GM19351 (cell line): ENCODE data around the gene PDZRN3.

ENCODE experiments used
- ATAC-seq: cut with Tn5 transposase; IDR thresholded peaks from one replicate; pipeline ENCODE4 v1.9.1; 2021; ENCODE audit warnings: mild to moderate bottlenecking, moderate library complexity; ENCODE audit not compliant: unreplicated experiment

PDZRN3 gene

DNA sequence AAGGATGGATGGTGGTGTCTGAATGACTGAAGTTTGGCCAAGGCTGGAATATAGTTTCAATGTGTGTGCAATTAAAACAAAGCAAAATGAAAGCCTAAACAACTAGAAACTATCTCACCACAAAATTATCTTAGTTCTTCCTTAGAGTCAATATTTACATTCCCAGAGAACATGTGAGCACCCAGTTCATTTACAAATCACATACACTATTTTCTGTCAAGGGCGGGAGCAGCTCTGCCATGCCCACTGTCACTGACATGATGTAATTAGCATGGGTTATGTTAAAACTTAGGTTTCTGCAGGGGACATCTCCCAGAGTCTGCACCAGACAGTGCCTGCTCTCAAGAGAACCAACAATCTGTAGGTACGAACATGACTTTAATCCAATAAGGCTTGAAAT, 65.0 kb downstream of the PDZRN3 start:
- no peak for ATAC-seq

DNA sequence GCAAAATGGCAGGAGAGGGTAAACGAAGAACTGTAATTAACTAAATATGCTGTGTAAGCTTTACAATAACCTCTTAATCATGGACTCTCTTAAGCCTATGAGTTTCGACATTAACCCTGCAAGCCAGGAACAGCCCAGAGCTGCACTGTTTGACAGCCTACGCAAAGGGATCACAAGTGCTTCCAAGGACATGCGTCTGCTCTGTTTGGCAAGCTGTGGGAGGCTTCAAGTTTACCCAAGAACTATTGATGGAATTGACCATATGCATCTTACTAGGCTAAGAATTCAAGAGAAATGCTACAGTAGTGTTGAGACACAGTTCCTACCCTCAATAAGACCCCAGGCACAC, 66.0 kb downstream of the PDZRN3 start:
- no peak for ATAC-seq

DNA sequence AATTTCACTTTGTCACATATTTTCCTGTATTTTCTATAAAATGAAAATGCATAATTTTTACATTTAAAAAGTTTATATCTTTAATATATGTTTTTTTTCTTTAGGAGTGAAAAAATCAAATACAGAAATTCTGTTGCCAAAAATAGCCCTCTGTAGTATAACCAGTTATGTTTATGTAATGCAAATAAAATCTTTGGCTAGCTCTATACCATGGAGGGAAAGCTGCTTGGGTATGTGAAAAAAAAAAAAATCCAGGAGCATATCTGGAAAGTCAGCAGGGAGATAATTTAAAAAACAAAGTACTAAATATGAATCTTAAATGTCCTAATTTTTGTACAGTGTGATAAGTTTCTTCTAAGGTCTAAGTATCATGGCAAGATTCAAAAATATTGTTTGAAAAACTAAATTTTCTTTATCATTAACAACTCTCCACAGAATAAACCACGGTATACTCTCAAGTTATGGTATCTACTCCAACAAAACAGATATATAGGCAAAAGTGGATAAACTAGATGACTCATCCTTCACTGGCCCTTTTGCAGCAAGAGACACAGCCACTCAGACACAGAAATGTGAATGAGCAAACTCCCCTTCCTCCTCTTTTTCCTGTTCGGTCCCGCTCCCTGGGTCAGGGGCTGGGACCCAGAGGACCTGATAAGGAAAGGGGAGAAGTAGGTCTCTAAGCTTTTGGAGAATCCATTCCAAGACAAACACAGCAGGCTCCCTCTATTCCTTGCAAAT, 66.6 kb downstream of the PDZRN3 start:
- ATAC-seq, result no peak

DNA sequence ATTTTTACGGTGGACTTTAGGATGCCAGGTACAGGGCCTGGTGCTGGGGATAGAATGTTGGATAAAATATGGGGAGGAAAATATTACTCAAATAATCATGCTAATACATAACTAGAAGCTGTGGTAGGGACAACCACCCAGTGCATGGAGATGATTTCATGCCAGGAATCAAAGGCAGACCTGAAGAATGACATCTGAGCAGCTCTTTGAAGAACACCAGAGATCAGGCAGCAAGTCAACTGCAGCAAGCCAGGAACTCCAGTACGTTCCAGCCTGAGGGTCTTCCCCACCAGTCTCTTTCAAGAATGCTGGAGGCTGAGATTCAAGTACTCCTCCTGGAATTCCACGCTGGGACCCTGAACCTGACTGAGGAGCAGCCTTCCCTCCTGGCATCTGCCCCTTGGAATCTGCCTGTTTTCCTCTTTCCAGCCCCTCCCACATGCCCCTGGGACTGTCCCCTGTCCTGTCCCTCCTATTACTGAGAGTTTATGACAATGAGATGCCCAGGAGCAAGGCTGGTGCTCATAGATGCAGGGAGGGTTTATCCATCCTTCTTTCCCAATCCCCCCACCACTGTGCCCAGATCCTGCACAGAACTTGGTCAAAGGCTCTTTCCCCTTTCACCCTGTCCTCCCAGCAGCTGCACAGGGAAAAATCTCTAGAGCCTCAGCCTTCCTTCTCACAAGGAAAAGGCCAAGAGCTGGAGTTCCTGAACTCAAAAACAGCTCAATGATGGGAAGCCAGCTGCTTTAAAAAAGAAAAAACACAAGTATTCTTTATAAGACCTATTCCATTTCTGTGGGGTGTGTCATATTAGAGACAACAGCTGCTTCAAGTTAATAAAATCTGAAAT, 68.0 kb downstream of the PDZRN3 start:
- ATAC-seq, result no peak

DNA sequence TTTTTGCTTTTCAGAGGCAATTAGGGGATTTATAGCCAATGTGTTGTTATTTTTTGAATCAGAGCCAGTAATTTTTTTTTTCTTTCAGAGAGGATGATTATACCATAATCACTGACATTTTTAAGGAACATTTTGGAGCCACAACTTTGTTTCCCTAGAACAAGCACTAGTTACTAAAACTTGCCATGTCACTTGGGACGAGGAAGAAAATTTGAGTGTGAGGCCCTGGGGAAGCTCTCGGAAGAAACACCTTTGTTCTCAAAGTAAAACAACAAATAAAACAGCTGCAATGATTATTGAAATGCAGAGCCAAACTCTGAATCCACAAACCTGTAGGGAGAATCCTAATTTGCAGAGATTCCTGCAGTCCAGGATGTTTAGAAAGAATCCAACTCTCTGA, 69.7 kb downstream of the PDZRN3 start:
- ATAC-seq, result no peak

DNA sequence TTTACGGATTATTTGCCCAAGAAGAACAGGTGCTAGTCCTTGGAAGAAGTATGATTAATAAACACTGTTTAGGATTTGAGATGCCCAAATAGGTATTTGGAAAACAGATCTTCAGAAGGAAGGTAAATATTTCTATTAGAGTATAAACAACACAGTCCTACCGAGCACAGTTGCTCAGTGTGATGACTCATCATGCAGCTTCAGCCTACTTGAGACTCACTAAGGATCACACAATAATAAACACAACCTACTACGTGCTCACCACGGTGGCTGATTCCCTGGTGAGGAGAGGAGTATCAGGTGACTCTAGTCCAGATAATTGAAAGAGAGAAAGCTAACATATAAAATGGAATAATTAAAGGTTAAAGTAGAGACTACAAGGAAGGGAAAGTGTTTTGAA, 72.0 kb downstream of the PDZRN3 start:
- no peak for ATAC-seq

DNA sequence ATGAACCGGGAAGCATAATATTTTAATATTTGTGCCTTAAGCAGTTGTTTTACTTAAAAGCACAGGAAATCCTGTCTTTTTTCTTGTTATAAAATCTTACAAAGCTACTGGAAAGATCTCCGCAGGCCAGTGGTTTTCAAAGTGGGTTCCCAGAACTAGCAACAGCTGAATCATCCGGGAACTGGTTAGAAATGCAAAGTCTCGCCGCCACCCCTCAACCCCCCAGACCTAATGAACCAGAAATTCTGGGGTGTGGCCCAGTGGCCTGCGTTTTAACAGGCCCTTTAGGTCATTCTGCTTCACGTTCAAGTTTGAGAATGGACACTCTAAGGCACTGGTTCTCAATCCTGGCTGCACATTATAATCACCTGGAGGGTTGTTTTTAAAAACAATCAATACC, 74.7 kb downstream of the PDZRN3 start:
- ATAC-seq, result no peak

DNA sequence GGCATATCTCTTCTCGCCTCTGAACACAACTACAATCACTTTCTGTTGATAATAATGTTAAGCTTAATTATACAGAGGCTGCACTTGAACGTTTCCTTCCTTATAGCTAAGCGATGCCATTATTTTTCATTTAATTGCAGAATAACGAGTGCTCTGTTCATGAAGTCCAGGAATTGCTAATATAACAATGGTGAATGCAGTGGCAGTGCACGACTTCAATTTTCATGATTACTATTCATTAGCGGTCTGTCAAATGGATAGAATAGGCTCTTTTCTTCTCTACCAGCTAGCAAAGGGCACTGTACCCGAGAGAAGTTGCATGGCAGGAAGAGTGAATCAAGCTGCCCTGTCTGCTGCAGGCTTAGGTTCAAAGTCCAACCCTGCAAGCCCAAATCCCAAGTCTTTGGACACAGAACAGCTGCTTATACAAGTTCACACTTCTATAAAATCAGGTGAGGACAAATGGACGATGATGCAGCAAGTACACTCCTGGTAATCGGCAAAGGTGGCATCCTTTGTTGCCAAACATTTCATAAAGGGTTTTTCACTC, 75.6 kb downstream of the PDZRN3 start:
- no peak for ATAC-seq

DNA sequence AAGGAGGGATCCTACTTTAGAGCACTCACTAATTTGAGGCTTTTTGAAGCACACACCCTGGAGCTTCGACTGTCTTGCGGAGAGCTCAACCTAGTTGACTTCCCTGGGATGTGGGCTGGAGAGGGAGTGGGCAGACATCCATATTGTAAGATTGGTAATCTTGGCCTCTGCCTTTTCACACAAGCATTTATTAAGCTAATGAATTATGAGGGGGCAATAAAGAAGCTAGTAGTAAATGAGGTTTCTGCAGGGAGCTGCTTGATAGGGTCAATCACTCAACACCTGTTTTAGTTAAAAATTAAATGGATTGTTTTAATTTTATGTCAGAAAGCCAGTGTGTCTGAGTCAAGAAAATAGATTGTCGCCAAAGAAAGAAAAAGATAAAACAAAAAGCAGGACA, 76.3 kb downstream of the PDZRN3 start:
- no peak for ATAC-seq

DNA sequence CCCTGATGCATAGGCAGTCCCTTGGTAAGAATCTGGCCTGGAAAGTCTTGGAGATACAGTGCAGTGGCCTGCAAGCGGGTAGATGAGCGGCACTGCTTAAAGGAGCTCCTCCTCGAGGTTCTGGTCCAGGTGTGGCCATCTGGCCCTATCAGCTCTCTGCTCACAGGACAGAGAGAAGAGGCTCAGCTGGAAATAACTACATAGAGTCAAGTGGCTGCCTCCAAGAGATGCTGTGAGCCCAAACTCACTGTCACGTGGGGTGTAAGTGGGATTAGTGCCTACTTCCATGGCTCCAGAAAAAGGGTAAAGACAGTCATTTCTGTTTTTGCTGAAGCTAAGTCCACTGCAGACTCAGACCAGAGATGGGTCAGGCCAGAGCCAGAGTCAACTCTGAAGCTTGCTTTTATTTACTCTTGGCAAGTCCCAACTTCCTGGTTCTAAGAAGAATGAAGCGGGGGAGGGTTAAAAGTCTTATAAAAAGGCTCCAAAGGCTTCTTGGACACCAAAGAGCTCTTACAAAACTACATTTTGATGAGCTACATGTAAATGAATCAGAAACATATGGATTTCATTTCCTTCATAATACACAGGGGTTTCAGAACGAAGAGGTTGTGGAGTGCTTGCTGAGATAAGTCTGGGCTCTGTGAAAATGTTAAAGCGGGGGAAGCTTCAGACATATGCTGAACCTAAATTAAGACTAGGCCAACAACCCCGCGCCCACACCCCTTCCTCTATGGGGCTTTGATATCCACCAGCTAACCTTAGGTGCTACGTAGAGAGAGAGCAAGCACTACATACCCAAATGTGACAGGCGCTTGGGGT, 77.1 kb downstream of the PDZRN3 start:
- ATAC-seq, result no peak

DNA sequence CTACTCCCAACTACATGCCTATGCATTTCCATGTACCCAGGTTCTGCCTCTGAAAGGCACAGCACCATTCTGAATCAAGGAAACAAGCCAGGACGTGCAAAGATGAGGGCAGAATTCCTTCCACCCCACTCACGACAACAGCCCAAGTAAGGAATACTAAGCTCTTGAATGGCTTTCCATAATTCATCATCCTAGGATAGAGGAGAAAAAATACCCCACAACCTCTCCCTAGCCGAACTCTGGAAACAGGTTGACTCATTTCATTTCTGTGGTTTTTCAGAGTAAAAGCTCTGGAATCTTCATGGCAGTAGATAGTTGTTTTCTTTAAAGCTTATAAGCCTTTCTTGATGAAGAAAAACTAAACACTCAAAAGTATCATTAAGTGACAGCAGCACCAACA, 77.8 kb downstream of the PDZRN3 start:
- ATAC-seq, result no peak

DNA sequence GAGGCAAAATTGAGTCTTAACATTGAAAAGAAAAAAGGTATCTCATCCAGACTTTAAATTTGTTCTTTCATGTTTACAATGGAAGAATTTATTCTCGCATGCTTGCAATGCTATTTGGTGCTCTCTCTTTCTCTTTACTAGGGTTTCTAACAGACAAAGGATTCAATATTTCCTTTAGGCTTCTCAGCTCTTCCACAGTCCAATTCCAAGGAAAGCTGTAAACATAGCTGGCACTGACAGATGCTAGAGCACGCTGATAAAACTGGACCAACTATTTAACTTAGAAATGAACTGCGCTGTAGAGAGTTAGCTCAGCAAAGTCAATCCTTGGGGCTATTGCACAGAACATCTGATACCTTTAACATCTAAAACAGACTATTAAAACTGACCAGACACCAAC, 81.3 kb downstream of the PDZRN3 start:
- ATAC-seq, result no peak

DNA sequence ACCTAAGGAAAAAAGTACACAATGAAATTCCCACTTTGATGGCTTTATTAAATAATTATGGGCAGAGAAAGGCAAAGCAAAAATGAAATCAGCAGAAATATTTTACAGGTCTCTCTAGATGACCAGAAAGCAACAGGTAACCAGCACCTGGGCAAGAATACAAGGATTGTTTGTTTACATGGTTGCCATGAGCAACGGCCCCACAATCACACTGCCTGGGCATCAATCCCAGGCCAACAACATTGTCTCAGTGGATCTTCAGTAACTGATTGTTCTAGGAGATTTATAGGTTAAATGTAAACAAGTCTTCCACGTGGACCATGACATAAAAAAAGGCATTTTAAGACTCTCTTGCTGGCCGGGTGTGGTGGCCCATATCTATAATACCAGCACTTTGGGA, 82.6 kb downstream of the PDZRN3 start:
- ATAC-seq, result no peak

DNA sequence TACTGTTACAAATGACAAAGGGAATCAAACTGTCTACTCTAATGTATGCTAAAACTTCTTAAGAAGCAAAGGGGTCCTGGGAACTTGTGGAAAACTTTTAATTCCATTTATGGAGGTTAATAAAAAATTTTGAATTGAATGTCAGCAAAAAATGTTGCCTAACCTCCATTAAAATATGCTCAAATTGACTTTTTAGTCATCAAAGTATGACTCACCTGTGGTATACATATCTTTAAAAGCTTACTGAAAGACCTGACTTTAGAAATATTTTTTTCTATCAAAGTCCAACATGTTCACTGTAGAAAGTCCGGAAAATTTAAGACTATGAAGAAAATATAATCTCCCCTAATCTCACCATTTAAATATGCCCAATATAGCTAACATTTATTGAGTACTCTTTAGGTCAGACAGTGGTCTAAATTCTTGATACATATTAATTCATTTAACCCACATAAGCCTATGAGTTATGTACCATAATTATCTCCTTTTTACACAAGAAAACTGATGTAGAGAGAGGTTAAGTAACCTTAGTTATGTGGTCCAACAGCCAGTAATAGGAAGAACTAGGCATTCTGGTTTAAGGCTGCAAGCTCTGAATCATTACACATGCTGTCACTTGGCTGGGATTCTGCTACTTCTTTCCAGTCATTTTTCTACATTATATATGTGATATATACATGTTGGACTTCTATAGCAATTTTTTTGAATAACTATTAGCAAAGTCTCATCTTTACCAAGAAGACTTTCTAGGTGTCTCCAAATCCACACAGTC, 83.6 kb downstream of the PDZRN3 start:
- no peak for ATAC-seq

DNA sequence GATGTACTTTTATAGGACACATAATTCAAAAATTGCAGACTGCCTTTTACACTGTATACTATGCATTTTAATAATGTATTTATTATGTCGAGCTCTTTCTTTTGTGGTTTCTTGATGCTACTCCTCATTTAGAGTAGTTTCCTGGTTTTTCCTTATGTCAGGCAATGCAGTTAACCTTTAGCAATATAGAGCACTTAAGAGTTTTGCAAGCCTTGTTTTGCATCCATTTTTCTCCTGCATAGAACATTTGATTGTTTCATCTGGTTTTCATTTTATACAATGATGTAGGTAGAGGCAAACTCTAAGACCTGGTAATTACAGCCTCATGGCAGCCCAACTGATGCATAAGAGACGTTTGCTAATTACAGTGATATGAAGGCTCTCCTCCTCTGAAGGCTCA, 86.3 kb downstream of the PDZRN3 start:
- ATAC-seq, result no peak

DNA sequence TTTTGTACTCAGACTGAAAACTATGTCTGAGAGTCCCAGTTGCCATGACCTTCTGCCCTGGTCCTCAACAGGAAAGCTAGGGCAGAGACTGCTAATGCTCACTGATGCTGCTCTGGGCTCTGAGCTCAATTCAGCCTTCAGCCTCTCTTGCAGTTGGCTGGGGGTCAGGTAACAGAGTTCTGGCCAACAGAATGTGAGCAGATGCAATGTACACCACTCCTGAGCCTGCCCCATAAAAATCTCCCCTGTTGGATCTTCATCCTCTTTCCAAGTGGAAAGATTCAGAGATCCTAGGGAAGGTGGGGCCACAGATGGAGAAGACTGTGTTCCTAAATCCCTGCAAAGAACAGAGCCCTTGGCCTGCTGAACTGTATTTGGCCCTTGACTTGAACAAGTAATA, 87.8 kb downstream of the PDZRN3 start:
- ATAC-seq, result no peak

DNA sequence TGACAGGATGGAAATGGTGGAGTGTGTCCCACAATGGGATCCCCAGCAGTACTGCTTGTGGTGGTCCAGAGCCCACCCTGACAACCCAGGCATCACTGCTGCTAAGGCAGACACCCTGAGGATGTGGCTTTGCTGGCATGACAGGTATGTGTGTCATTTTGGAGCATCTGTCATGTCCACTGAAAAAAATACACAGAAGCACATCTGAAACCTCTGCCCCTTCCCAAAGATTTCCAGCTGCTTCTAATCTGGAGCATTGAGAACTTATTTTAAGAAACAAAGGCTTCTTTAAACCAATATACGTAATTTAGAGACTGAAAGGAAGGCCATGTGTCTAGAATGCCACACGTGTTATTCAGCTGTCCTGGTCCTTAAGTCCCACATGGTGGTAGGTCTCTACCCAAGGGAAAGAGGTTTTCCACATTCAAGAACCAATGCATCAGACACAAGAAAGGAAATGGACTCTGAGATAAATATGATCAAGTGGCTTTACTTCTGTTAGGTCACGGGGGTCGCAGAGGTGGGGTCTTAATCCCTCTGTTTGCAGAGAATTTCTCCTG, 88.3 kb downstream of the PDZRN3 start:
- ATAC-seq, result no peak

DNA sequence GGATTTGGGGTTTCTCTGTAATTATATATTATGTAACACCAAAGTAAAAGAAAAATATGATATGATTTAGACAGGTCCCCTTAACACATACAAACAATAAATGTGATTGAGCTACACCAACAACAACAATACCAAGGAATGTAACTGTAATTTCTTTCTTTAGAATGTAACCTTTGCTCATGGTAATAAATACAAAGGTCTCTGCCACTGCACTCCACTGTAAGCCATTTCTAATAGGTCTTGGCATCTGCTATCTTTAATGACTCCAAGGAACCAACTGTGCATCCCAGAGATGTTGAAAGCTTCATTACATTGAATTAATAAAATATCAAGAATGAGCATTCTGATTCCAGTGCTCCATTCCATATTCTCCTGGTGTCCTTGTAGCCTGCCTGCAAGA, 88.8 kb downstream of the PDZRN3 start:
- no peak for ATAC-seq

DNA sequence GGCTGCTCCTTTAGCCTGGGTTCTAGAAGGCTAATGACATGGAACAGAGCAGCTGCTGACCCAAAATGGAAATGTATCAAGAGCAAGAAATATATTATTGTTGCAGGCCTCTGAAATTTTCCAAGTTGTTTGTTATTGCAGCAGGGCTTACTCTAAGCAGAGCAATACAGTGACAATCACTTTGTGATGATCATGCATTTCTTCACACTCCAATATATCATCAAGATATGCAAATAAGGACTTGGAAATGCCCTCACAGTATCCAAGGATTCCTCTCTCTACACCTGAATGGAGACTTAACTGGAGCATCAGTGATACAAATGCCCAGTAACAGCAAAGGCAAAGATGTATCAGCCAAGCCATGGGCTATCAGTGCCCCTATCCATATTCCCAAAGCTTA, 89.6 kb downstream of the PDZRN3 start:
- ATAC-seq, result no peak

DNA sequence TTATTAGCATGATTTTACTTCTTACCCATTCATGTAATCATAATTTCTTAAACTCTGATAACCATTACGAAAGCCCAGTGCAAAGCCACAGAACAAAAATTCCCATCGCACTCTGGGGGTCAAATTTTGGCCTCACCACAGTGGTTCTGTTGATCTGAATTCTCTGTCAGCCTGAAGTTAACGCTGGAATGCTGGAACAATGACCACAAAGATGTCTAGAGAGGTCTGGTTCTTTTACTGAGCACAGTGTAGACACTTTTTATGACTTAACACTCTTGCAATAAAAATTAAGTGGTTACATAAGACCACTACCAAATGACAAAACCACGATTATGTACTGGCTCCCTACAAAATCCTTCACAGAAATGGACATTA, 94.7 kb downstream of the PDZRN3 start:
- no peak for ATAC-seq
